Measurements from ENCODE around the gene PCBP4.
"Not testable (repeated sequence)": the region's sequence is repeated elsewhere in the genome, so short reads cannot be mapped to it uniquely, and the experiment has no call there.

PCBP4 gene

DNA sequence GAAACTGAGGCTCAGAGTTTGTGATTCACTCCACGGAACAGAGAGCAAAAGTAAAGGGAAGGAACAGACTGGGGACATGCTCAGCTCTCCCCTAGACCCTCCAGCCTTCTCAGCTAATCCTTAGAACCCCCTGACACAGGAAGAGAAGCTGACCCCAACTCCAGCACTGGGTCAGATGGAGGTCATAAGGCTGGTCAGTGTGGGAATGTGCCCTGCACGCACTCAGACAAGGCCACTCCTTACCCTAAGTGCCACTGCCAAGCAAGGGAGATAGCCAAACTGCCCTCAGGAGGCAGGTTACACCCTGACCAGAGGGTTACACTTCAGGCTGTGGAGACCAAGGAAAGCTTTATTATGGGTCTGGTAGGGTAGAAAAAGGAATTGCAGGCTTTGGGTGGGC is 27.3 kb upstream of the PCBP4 start:
- DNase-seq (ENCODE audit: low spot score) = no peak

- DNase-seq (ENCODE audit: low spot score) = not testable (repeated sequence)
Observed at GRCh38 chr3:51993657-51994056, 26.4 kb upstream of the PCBP4 start.

GRCh38 chr3:51992017-51992682 is 24.9 kb upstream of the PCBP4 start:
- DNase-seq (ENCODE audit: low spot score) = peak; percentile 58

- not testable (repeated sequence) for DNase-seq (ENCODE audit: low spot score)
Observed at GRCh38 chr3:51990501-51990971, 23.3 kb upstream of the PCBP4 start.

DNA sequence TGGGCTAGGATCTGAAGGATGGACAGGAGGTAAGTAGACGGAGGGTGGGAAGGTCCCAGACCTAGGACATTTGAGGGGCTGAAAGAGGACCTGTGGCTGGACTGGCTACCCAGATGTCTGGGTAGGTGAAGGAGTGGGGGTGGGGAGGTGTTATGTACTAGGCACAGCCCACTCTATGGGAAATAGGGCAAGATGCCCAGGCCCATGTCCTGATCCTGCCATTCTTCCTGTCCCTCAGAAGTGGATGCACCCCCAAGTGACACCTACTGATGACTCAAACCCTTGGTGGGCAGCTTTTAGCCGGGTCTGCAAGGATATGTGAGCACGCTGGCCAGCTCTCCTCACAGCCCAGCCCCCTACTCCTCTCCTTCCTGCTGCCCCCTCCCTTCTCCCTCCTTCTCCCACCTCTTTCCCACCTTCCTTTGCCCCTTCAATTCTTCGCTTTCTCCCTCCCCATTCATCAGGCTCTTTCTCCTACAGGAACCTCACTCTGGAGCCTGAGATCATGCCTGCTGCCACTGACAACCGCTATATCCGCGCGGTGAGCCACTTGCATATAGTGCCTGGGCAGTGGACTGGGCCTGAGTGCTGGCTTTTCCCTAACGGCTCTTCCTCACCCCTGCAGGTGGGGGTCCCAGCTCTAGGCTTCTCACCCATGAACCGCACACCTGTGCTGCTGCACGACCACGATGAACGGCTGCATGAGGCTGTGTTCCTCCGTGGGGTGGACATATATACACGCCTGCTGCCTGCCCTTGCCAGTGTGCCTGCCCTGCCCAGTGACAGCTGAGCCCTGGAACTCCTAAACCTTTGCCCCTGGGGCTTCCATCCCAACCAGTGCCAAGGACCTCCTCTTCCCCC is 21.3 kb upstream of the PCBP4 start:
- DNase-seq (ENCODE audit: low spot score) = no peak

DNA sequence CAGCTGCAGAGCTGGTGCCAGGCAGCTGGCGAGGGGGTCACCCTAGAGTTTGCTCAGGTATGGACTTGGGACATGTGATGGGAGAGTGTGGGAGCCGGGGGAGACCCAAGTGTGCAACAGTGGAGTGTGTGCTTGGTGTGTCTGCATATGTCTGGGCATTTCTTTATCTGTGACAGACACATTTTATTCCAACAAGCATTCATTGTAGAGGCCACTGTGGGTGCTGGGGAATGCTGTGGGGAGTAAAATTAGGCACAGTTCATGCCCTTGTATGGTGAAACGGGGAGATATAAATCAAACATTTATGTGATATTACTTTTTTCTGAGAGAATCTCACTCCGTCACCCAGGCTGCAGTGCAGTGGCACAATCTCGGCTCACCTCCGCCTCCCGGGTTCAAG is 20.3 kb upstream of the PCBP4 start:
- DNase-seq (ENCODE audit: low spot score) = no peak

DNA sequence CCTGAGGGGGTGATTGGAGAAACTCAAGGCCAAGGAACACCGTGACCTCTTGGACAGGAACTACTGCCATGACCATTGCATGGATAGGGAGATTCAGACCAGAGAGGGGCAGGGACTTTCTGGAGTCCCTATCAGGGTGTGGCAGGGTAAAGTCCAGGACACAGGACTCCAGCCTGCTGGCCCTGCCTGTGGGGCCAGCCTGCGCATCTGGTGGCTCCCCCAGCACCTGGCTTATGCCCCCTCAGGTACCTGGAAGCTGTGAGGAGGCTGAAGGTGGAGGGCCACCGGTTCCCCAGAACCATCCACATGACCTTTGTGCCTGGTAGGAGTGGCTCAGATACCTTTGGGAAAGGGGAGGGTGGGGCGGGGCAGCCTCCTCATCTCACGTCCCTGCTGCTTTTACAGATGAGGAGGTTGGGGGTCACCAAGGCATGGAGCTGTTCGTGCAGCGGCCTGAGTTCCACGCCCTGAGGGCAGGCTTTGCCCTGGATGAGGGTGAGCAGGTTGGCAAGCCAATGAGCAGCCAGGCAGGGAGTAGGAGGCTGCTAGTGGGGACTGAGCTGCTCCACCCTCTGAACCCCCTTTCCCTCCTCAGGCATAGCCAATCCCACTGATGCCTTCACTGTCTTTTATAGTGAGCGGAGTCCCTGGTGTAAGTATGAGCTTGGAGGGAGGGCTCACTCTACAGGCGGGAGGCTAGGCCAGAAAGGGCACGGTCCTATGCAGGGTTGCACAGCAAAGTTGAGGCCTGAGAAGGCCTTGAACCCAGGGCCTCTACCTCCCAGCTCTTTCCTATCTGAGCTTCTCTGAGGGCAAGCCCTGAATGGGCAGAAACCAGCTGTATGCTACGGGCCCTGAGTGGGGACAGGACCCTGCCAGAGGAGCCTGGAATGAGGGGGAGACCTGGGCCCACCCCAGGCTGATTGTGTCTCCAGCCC is 19.0 kb upstream of the PCBP4 start:
- no peak for DNase-seq (ENCODE audit: low spot score)

- no peak for DNase-seq (ENCODE audit: low spot score)
Observed at GRCh38 chr3:51985063-51985462, 17.8 kb upstream of the PCBP4 start.

DNA sequence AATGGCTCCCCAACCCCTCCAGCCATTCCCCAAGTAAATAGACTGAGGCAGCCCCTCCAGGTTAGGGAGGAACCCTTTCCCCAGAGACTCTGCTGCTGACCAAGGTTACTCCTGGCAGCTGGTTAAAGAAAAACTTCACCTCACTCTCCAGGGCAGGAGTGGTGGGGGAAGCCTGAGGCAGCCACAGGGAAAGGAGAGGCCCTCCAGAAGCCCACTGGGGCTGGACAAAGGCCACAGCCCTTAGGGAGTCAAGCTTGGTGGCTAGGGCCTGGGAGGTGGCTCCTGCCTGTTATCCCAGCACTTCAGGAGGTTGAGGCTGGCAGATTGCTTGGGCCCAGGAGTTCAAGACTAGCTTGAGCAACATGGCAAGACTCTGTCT is 17.0 kb upstream of the PCBP4 start:
- DNase-seq (ENCODE audit: low spot score) = no peak

DNA sequence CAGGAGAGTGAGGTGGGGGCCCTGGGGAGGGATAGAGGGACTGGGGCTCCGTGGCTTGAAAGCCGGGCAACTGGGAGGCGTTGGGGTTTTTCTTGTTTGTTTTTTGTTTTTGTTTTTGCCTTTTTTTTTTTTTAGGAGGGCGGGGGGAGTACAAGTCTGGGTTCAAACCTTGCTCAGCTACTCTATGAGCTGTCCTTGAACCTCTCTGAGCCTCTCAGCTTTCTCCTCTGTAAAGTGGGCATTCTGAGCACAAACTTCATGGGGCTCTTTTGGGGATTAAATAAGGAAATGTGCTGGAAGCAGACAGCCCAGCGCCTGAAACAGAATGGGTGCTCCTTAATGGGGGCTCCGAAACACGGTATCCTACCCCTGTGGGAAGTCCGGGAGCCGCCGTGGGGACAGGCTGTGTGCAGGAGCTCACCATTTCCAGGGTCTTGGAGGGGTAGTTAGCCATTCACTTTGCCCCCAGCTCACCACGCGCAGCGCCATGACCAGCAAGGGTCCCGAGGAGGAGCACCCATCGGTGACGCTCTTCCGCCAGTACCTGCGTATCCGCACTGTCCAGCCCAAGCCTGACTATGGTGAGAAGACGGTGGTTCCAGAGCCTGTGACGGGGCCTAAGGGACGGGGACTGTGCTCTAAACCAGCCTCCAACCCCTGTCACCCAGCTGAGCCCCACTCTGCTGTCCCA is 16.5 kb upstream of the PCBP4 start:
- DNase-seq (ENCODE audit: low spot score) = no peak

DNA sequence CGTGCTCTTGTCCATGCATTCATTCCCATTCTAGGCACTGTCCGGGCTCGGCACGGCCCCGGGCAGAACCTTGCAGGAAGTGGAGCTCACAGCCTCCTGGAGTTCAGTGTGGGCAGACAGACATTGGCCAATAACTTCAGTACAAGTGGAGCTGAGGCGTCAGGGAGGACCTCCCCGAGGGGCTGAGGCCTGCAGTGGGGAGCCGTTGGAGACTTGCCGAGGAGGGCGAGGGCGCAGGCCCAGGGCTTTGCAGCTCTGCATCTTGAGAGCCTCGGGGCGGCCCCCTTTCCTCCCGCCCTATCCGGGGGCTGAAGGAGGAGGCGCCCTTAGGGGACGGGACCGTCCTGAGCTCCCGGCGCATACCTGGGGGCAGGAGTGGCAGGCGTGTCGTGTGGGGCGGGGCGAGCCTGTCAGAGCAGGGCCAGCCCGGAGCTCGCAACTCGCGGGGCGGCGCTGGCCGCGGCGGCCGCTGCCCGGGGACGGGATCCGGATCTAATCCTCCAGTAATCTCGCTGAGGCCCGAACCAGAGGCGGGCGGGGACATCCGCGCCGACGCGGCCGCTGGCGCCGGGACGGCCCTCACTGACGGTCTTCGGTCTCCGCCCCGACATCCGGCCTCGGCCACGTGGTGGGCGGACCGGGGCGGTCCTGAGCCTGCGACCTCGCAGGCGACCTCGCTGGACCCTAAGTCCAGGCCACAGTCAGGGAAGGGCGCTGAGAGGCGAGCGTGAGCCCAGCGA is 15.8 kb upstream of the PCBP4 start, which contains the start of gene ACY1:
Gene ACY1 (plus strand): TSS at position 698 of the 740 bp plus-strand sequence. CDS start 530 bp downstream, outside the sequence.
- peak; percentile 74 for DNase-seq (ENCODE audit: low spot score)

DNA sequence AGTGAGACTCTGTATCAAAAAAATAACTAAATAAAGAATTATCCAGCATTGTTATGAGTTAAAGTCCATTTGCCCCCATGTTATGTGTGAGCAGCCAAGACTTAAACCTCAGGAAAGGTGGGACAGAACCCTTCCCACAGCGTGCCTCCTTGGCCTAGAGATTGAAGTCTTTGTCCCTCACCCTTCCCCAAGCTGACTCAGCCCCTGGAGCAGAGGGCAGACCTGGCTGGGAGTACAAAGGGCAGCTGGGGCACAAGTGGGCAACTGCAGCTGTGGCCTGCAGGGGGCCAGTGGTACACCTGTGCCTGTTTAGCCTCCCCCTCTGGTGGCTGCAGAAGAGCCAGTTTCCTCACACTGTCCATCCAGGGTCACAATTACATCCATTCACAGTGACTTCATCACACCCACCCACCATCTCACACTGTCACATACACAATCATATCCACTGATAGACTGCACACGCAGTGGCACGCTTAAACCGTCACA is 15.1 kb upstream of the PCBP4 start:
- peak; percentile 46 for DNase-seq (ENCODE audit: low spot score)

- DNase-seq (ENCODE audit: low spot score) = no peak
Observed at GRCh38 chr3:51980253-51980652, 13.0 kb upstream of the PCBP4 start.

- DNase-seq (ENCODE audit: low spot score) = no peak
Observed at GRCh38 chr3:51978143-51978502, 10.9 kb upstream of the PCBP4 start.

- DNase-seq (ENCODE audit: low spot score) = no peak
Observed at GRCh38 chr3:51977446-51978142, 10.3 kb upstream of the PCBP4 start.

DNA sequence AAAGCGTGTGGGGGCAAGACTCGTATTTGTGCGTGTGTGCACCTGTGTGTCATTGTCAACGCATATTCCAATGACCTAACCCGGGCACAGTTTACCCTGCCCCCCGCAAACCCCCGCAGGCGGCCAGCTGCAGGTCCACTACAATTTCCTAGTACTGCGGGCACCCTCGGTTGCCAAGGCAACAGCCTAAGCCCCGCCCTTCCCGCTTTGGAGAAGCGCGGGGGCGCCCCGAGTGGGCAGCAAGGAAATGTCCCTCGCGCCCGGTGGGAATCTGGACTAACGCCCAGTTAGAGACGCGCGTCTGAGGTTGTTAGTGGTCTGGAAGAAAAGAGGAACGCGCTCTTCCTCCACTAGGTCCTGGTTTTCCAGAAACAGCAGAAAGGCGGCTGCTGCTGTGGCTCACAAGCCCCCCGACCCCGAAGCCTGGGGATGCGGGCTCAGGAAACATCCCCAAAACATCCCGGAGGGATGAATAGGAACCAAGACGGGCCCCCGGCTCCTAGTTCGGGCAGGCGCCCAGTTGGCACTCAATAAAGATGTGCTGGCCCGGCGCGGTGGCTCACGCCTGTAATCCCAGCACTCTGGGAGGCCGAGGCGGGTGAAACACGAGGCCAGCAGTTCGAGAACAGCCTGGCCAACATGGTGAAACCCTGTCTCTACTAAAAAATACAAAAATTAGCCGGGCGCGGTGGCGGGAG is 8.7 kb upstream of the PCBP4 start:
- DNase-seq (ENCODE audit: low spot score) = peak; percentile 93

DNA sequence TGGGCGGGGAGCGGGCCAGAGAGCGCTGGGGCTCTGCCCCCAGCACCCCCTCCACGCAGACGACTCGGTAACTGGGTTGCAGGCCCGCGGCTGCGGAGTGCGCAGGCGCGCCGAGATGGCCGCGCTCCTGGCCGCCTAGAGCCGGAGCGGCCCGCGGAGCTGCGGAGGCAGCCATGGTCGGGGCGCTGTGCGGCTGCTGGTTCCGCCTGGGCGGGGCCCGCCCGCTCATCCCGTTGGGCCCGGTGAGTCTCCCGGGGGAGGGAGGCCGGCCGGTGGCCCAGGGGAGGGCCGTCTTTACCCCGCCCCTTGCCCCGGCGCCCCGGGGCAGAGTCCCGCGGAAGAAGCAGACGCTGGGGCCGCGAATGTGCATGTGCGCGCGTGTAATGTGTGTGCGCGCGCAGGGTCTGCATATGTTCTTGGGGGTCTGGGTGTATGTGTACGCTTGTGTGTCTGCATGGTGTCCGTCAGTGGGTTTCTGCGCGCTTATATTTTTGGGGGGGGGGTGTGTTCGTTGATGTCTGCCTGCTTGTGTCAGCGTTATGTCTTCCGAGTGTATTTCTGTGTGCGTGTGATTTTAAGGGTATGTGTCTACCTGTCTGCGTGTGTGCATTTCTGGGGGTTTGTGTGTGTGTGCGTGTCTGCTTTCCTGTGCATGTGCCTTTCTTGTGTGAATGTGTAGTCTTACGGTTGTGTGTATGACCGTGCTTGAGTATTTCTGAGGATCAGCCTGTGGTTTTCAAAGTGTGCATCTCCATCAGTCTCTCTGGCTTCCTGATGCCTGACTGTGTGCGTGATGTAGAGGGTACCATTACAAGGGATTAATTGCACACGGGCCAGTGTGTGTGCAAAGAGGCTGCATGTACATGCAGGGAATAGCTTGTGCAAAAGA is 8.0 kb upstream of the PCBP4 start, which contains the start of gene ABHD14A:
Gene ABHD14A (plus strand): TSS at position 102 of the 889 bp plus-strand sequence. CDS start 72 bp downstream, at position 174.
- DNase-seq (ENCODE audit: low spot score) = peak; percentile 78

DNA sequence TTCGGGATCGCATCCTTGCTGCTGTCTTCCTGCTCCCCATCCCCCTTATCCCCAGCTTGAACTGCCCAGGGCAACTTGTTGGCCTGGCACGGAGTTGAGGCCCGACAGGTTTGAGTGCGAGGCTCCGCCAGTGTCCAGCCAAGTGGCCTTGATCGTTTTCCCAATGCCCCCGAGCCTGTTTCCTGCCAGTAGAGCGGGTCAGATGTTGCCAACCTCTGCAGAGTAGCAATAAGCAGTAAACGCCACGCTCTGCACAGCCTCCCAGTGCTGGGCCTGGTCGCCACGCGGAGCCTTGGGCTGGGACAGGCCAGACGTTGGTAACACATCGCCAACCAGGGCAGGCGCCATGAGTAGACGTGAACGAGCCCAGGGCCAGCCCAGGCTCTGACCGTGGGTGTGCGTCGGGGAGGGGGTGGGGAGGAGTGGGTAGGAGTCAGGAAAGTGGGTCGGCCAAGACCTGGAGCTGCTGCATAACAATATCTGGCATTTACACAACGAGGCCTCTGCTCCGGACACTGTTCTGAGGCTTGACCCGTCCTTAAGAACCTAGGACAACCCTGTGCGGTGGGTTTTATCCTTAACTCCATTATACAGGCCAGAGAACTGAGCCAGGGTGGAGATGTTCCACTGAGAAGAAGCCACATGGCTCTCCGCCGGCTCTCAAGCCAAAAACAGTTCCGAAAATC is 7.2 kb upstream of the PCBP4 start:
- no peak for DNase-seq (ENCODE audit: low spot score)

Data from cerebellar cortex (tissue), 1 donor.